Fibroblast of pulmonary artery (primary cell): ENCODE data around the gene TMEM132E.

Experiments
- DNase-seq: peaks from one replicate; pipeline ENCODE4 v3.0.0-alpha.2; 2010; ENCODE audit warnings: low read depth
- H3K4me3 ChIP-seq: replicated peaks from 2 replicates; pipeline ENCODE4 v1.5.1; 2011; ENCODE audit warnings: low read depth, mild to moderate bottlenecking, control low read depth, low read length, moderate library complexity
- TF ChIP-seq, protein P1 (sequence below): IDR thresholded peaks from 2 replicates; pipeline ENCODE4 v1.5.1; 2011; ENCODE audit warnings: mild to moderate bottlenecking, control low read depth, low read length, inconsistent platforms; ENCODE audit errors: missing control alignments

Gene TMEM132E

DNA sequence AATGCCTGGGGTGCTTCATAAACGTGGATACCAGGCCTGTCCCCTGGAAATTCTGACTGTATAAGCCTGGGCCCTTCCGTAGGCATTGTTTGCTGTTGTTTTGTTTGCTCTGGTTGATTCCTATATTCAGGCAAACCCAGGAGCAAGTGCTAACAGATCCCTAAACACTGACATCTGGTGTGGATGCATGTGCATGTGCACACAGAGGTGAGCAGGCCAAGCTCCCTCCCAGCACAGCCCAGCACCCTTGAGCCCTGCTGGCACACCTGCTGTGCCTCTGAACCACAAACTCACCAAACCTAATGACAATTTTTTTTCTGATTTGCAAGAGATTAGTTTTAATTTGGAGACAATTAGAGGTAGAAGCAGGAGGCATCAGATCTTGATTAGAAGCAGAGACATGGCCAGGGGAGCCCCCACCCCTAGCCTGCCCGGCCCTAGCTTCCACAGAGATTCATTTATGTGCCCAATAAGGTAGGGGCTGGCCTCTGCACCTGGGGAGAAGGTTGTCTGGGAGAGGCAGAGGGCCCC is 40.4 kb downstream of the TMEM132E start:
- no peak overlapping the region for H3K4me3 ChIP-seq
- no peak for DNase-seq
- TF ChIP-seq, protein P1, sequence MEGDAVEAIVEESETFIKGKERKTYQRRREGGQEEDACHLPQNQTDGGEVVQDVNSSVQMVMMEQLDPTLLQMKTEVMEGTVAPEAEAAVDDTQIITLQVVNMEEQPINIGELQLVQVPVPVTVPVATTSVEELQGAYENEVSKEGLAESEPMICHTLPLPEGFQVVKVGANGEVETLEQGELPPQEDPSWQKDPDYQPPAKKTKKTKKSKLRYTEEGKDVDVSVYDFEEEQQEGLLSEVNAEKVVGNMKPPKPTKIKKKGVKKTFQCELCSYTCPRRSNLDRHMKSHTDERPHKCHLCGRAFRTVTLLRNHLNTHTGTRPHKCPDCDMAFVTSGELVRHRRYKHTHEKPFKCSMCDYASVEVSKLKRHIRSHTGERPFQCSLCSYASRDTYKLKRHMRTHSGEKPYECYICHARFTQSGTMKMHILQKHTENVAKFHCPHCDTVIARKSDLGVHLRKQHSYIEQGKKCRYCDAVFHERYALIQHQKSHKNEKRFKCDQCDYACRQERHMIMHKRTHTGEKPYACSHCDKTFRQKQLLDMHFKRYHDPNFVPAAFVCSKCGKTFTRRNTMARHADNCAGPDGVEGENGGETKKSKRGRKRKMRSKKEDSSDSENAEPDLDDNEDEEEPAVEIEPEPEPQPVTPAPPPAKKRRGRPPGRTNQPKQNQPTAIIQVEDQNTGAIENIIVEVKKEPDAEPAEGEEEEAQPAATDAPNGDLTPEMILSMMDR, result no peak

DNA sequence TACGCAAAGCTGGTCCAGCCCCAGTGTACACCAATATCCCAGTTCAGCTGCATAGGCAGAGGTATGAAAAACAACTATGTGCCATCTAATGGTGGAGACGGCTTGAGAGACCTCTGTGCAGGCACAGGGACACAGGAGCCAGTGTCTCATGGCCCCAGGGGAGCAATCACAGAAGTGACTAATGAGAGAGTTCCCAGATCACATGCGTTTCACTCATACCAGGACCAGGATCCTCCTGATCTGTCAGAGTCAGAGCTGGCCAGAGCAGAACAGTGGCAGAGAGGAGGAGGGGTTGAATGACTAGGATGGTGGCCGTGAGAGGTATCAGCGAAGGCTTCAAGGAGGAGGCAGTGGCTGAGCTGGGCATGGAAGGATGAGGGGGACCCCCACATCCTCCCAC is 41.1 kb downstream of the TMEM132E start:
- no peak for DNase-seq
- TF ChIP-seq, protein P1, result no peak
- no peak overlapping the region for H3K4me3 ChIP-seq

DNA sequence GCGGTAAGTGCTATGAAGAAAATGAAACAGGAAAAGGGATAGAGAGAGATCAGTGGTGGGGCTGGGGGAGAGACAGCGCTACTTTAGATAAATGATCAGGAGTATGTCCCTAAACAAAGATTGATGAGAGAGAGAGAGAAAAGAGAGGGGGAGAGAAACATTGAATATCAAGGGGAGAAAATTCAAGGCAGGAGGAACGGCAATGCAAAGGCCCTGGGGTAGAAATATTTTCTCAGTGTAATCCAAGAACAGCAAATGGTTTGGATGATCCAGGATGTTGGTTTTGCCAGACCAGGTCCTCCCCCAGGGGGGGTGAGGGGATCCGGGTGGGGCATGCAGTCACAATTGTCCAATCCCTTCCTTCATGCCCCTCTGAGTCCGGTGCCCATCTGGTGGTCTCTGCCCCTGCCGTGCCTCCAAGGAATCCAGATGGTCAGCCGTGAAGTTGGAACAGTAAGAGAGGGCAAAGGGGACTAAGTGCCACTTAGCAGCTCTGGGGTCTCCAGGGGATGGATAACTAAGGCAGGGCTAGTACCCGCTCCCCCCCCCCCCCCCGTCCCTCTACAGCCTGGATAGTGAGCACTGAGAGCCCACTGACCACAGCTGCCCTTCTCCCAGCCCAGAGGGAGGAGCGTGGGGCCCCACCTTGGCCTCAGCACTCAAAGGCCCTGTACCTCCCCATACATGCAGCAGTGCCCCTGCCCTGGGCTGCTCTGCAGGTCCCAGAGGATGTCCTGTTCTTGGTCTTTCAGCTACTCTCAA is 43.7 kb downstream of the TMEM132E start:
- TF ChIP-seq, protein P1, result no peak
- no peak for DNase-seq
- no peak overlapping the region for H3K4me3 ChIP-seq

DNA sequence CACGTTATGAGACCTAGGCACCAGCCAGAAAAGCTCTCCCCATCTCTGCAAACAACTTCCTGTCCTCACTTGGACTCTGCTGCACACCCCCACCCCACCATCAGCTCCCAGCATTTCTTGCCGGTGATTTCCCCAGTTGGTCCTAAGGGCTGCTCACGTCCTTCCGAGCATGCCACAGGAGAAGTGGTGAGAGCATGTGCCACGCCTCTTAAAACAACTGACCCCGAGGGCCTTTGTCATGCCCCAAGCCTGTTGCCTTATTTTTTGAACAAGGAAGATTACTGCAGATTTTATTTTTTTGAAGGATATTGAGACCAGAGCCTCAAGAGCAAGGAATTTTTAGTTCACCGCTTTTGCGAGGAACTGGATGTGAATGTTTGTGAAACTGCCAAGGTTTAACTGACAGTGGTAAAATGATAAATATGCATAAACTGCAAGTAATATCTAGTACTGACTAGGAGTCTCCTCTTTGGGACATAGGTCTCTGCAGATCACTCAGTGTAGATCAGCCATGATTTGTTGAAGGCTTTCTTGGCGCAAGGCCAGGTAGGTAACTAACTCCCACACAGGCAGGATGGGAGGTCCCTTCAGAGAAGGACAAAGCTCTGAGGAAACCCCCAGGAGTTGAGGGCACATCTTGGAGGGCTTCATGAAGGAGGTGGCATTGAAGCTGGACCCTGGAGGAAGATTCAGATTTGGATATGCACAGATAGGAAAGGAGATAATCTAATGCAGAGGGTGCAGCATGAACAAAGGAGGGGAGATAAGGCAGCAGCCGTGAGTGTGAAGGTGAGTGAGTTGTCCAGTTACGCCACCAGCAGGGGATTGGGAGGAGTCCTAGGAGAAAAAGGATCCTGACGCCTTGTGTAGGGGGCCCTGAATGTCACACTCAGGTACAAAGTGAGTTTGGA is 44.7 kb downstream of the TMEM132E start:
- TF ChIP-seq, protein P1, result no peak
- no peak for DNase-seq
- no peak overlapping the region for H3K4me3 ChIP-seq

DNA sequence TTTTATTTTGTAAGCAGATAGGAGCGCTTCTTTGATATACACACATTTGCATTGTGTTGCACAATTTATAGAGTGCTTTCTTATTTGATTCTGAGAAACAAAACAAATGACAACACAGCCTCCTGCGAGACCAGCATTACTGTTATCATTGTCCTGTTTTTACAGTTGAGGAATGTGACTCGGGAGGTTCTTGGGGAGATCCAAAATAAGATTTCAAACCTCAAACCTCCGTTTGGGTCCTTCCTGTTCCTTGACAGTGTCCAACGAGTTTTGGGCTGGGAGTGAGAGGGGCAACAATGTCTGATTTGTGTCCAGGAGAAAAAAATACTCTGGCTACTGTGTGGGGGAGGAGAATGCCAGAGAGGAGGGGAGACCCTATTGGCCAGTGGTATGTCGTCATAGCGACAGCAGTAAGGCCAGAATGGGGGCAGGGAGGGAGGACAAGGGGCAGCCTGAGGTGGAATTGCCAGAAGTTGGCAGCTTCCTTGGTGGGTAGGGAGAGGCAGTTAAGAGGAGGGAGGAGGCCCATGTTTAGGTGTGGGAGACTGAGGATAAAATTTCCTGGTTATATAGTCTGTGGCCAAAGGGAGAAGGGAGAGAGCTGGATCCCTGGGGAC is 45.5 kb downstream of the TMEM132E start:
- TF ChIP-seq, protein P1, result no peak
- DNase-seq, result no peak
- no peak overlapping the region for H3K4me3 ChIP-seq

DNA sequence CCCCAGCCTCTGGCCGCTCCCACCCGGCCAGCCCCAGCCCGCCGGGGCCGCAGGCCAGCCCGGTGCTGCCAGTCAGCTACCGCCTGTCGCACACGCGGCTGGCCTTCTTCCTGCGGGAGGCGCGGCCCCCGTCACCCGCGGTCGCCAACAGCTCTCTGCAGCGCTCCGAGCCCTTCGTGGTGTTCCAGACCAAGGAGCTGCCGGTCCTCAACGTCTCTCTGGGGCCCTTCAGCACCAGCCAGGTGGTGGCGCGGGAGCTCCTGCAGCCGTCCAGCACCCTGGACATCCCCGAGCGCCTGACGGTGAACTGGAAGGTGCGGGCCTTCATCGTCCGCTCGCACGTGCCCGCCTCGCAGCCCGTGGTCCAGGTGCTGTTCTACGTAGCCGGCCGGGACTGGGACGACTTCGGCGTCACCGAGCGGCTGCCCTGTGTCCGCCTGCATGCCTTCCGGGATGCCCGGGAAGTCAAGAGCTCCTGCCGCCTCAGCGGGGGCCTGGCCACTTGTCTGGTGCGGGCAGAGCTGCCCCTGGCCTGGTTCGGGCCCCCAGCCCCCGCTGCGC is 46.8 kb downstream of the TMEM132E start:
- no peak for DNase-seq
- TF ChIP-seq, protein P1, result no peak
- H3K4me3 ChIP-seq, result no peak overlapping the region
